Neural progenitor cell (in vitro differentiated cells): Measurements from ENCODE around the gene IRAK1. TPM values are rescaled to one million over a fixed set of nuclear protein-coding genes. Genes with fewer than 3 reads are reported as not detected.

ENCODE experiments used
- DNase-seq: peaks from one replicate; pipeline ENCODE4 v3.0.0-alpha.2; 2016; ENCODE audit warnings: low spot score
- H2AFZ ChIP-seq: fragments of 200-600 bp; sonication (generic); replicated peaks from 2 replicates; pipeline ENCODE4 v1.6.1; 2016; ENCODE audit warnings: antibody characterized with exemption
- H3F3A ChIP-seq: fragments of 200-600 bp; sonication (generic); 2 replicates; pipeline ENCODE4 v1.6.1; 2016; ENCODE audit warnings: antibody characterized with exemption, low read depth
- H3K27ac ChIP-seq: fragments of 200-600 bp; sonication (generic); 2 replicates; pipeline ENCODE4 v1.5.1; 2016; ENCODE audit warnings: mild to moderate bottlenecking
- H3K27me3 ChIP-seq: fragments of 200-600 bp; sonication (generic); 2 replicates; pipeline ENCODE4 v1.6.1; 2016; ENCODE audit warnings: mild to moderate bottlenecking, moderate library complexity
- H3K36me3 ChIP-seq: fragments of 200-600 bp; sonication (generic); 2 replicates; pipeline ENCODE4 v1.5.1; 2016
- H3K4me1 ChIP-seq: fragments of 200-600 bp; sonication (generic); 2 replicates; pipeline ENCODE4 v1.6.1; 2016; ENCODE audit warnings: mixed run types
- H3K4me2 ChIP-seq: fragments of 200-600 bp; sonication (generic); 2 replicates; pipeline ENCODE4 v1.6.1; 2016
- H3K4me3 ChIP-seq: fragments of 200-600 bp; sonication (generic); 2 replicates; pipeline ENCODE4 v1.5.1; 2016
- H3K79me2 ChIP-seq: fragments of 200-600 bp; sonication (generic); 2 replicates; pipeline ENCODE4 v1.6.1; 2016; ENCODE audit warnings: low read depth
- H3K9ac ChIP-seq: fragments of 200-600 bp; sonication (generic); 2 replicates; pipeline ENCODE4 v1.6.1; 2016
- H3K9me3 ChIP-seq: fragments of 200-600 bp; sonication (generic); 2 replicates; pipeline ENCODE4 v1.5.1; 2016; ENCODE audit warnings: low read depth
- H4K20me1 ChIP-seq: fragments of 200-600 bp; sonication (generic); 2 replicates; pipeline ENCODE4 v1.6.1; 2016; ENCODE audit warnings: low read depth
- H3K27ac Mint-ChIP-seq: 3 replicates; pipeline ENCODE4 v1.8.0; 2021; ENCODE audit warnings: mixed read lengths
- H3K27me3 Mint-ChIP-seq: 2 replicates; pipeline ENCODE4 v1.8.0; 2022; ENCODE audit warnings: low read depth, mild to moderate bottlenecking, inconsistent platforms, moderate library complexity, mixed read lengths; ENCODE audit not compliant: insufficient read depth
- H3K36me3 Mint-ChIP-seq: 3 replicates; pipeline ENCODE4 v1.8.0; 2021; ENCODE audit warnings: mixed read lengths
- H3K4me1 Mint-ChIP-seq: 3 replicates; pipeline ENCODE4 v1.8.0; 2021; ENCODE audit warnings: mixed read lengths
- H3K4me3 Mint-ChIP-seq: 3 replicates; pipeline ENCODE4 v1.8.0; 2021; ENCODE audit warnings: mild to moderate bottlenecking, moderate library complexity, mixed read lengths
- H3K9me3 Mint-ChIP-seq: 3 replicates; pipeline ENCODE4 v1.8.0; 2020; ENCODE audit warnings: mixed read lengths
- CTCF ChIP-seq: fragments of 200-600 bp; sonication (generic); IDR thresholded peaks from 2 replicates; pipeline ENCODE4 v1.5.1; 2017; ENCODE audit warnings: antibody characterized with exemption, mild to moderate bottlenecking
- EZH2 ChIP-seq: fragments of 200-600 bp; sonication (generic); IDR thresholded peaks from 2 replicates; pipeline ENCODE4 v1.6.1; 2017; ENCODE audit warnings: antibody characterized with exemption, mild to moderate bottlenecking, moderate library complexity
- EZH2phosphoT487 ChIP-seq: fragments of 200-600 bp; sonication (generic); IDR thresholded peaks from 2 replicates; pipeline ENCODE4 v1.6.1; 2017; ENCODE audit warnings: antibody characterized with exemption
- total RNA-seq: library from RNA; depleted of rRNA; stranded (reverse); fragments of >200 nt; gene quantifications from 2 replicates; pipeline ENCODE4 v1.2.3, GENCODE V29; 2015; ENCODE audit warnings: low replicate concordance

The IRAK1 gene
- total RNA-seq, 1 donor from 2014 or later: 6.8 TPM

DNA sequence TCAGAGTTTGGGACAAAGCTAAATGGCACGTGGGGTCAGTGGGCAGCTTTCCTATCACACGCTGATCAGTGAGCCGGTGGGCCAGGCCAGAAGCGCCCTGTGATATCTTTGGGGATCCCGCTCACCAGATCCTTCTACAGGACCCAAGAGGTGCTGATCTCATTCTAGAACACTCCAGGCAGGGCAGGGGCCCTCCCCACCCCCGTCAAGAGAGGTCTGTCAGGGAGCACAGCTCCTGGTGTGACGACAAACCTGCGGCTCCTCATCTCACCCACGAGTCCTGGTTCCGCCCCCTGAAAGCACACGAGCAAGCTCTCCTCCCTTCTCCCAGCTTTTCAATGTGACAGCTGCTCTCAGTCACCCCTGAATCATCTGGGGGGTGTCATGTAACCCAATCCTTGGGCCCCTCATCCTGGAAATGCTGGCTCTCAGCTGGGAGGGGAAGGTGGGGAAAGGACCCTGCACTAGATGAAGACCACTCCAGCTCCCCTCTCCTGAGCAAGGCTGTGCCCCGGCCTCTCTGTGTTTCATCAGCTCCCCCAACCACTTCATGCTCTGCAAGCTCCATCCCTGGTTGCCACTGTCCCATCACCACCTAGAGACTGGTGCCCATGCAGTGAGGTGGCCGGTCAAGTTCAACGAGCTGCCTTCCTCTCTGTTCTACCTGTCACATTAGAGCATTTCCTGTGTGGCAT lies 52.7 kb downstream of the IRAK1 start:
- DNase-seq: no peak
- H3K4me1 ChIP-seq: peaks cover 18% of the 10 kb centered on the region
- H3K27me3 ChIP-seq: no peaks in the 10 kb centered on the region
- H3K36me3 Mint-ChIP-seq: peaks cover 7% of the 10 kb centered on the region
- TF ChIP-seq EZH2: no peak
- no peak for TF ChIP-seq EZH2phosphoT487
- TF ChIP-seq CTCF: no peak
- no peaks in the 10 kb centered on the region for H3K36me3 ChIP-seq
- peak overlapping the region; percentile 100 for H3K4me3 Mint-ChIP-seq
- no peak overlapping the region for H3K9ac ChIP-seq
- H3K27ac ChIP-seq: no peak overlapping the region
- H2AFZ ChIP-seq: no peak overlapping the region
- H3K79me2 ChIP-seq: peaks cover 84% of the 10 kb centered on the region
- H3K27me3 Mint-ChIP-seq: peaks cover 21% of the 10 kb centered on the region
- H3K4me1 Mint-ChIP-seq: peaks cover 36% of the 10 kb centered on the region
- no peaks in the 10 kb centered on the region for H3K9me3 ChIP-seq
- peaks cover 60% of the 10 kb centered on the region for H4K20me1 ChIP-seq
- H3F3A ChIP-seq: peaks cover 23% of the 10 kb centered on the region
- peak overlapping the region; percentile 79 for H3K4me2 ChIP-seq
- no peaks in the 10 kb centered on the region for H3K9me3 Mint-ChIP-seq
- no peak overlapping the region for H3K4me3 ChIP-seq
- H3K27ac Mint-ChIP-seq: peak overlapping the region; percentile 38

DNA sequence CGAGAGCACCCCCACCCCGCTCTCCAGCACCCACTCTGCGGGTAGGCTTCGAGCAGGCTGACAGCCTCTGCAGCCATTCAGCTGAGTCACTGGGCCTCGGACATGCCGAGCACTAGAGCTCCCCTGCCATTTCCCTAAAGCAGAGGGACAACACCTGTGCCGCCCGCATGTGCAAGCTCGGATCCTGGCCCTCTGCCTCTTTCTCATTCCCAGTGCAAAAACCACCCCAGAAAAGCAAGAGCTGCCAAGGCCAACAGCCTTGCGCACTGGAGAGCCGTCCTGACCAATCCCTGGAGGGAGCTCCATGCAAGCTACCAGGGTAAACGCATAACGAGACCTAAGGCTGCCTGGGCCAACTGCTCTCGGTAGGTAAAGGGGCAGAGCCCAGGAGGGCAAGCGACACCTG lies 53.4 kb downstream of the IRAK1 start:
- H3K4me1 ChIP-seq: peaks cover 18% of the 10 kb centered on the region
- no peaks in the 10 kb centered on the region for H3K36me3 ChIP-seq
- no peak overlapping the region for H2AFZ ChIP-seq
- no peaks in the 10 kb centered on the region for H3K9me3 ChIP-seq
- no peaks in the 10 kb centered on the region for H3K9me3 Mint-ChIP-seq
- H4K20me1 ChIP-seq: peaks cover 60% of the 10 kb centered on the region
- no peaks in the 10 kb centered on the region for H3K27me3 ChIP-seq
- peaks cover 36% of the 10 kb centered on the region for H3K4me1 Mint-ChIP-seq
- no peak overlapping the region for H3K4me2 ChIP-seq
- no peak overlapping the region for H3K9ac ChIP-seq
- no peak for DNase-seq
- peaks cover 16% of the 10 kb centered on the region for H3F3A ChIP-seq
- peaks cover 6% of the 10 kb centered on the region for H3K36me3 Mint-ChIP-seq
- peaks cover 18% of the 10 kb centered on the region for H3K27me3 Mint-ChIP-seq
- no peak overlapping the region for H3K27ac ChIP-seq
- no peak overlapping the region for H3K4me3 ChIP-seq
- peak overlapping the region; percentile 87 for H3K27ac Mint-ChIP-seq
- TF ChIP-seq EZH2 (no peak), EZH2phosphoT487 (no peak)
- H3K79me2 ChIP-seq: peaks cover 84% of the 10 kb centered on the region
- peak overlapping the region; percentile 63 for H3K4me3 Mint-ChIP-seq

- H3K9me3 Mint-ChIP-seq: no peaks in the 10 kb centered on the region
- Histone ChIP-seq H3K9ac (no peak overlapping the region), H3K36me3 (no peaks in the 10 kb centered on the region), H3K79me2 (peaks cover 79% of the 10 kb centered on the region), H3K27me3 (no peaks in the 10 kb centered on the region), H2AFZ (no peak overlapping the region), H3K27ac (no peak overlapping the region), H3K4me3 (no peak overlapping the region), H4K20me1 (peaks cover 60% of the 10 kb centered on the region), H3F3A (peaks cover 10% of the 10 kb centered on the region), H3K4me2 (no peak overlapping the region), H3K4me1 (peaks cover 18% of the 10 kb centered on the region), H3K9me3 (no peaks in the 10 kb centered on the region)
- peaks cover 15% of the 10 kb centered on the region for H3K27me3 Mint-ChIP-seq
- no peak overlapping the region for H3K4me3 Mint-ChIP-seq
- DNase-seq: no peak
- peaks cover 13% of the 10 kb centered on the region for H3K36me3 Mint-ChIP-seq
- no peak for TF ChIP-seq CTCF
- no peak for TF ChIP-seq EZH2phosphoT487
- no peak for TF ChIP-seq EZH2
- H3K4me1 Mint-ChIP-seq: peaks cover 36% of the 10 kb centered on the region
- peak overlapping the region; percentile 90 for H3K27ac Mint-ChIP-seq
Measured at GRCh38 chrX:153965406-153965805, 54.3 kb downstream of the IRAK1 start.

- Histone ChIP-seq H3K27ac (no peak overlapping the region), H2AFZ (no peak overlapping the region), H3K4me3 (no peak overlapping the region), H3K9me3 (no peaks in the 10 kb centered on the region), H4K20me1 (peaks cover 50% of the 10 kb centered on the region), H3K79me2 (peaks cover 67% of the 10 kb centered on the region), H3K4me1 (peaks cover 18% of the 10 kb centered on the region), H3F3A (no peaks in the 10 kb centered on the region), H3K36me3 (no peaks in the 10 kb centered on the region), H3K4me2 (no peak overlapping the region), H3K27me3 (no peaks in the 10 kb centered on the region), H3K9ac (no peak overlapping the region)
- H3K4me1 Mint-ChIP-seq: peaks cover 31% of the 10 kb centered on the region
- H3K36me3 Mint-ChIP-seq: peaks cover 19% of the 10 kb centered on the region
- H3K27ac Mint-ChIP-seq: no peak overlapping the region
- H3K4me3 Mint-ChIP-seq: no peak overlapping the region
- H3K27me3 Mint-ChIP-seq: peaks cover 15% of the 10 kb centered on the region
- DNase-seq: no peak
- TF ChIP-seq EZH2phosphoT487 (no peak), EZH2 (no peak), CTCF (no peak)
- H3K9me3 Mint-ChIP-seq: no peaks in the 10 kb centered on the region
Measured at GRCh38 chrX:153964105-153964504, 55.6 kb downstream of the IRAK1 start.
